Activated T-cell treated with anti-CD3 and anti-CD28 coated beads, Interleukin-2, amount 50 U/mL, for 24 hours (primary cell): ENCODE measurements around the gene FNIP1.
"Not testable (repeated sequence)": the region's sequence is repeated elsewhere in the genome, so short reads cannot be mapped to it uniquely, and the experiment has no call there.

Experiments
- DNase-seq: peaks from one replicate; pipeline ENCODE4 v3.0.0-alpha.2; 2020
- H3K27ac Mint-ChIP-seq: 2 replicates; pipeline ENCODE4 v1.8.0; 2020; ENCODE audit warnings: mild to moderate bottlenecking, mixed read lengths
- H3K27me3 Mint-ChIP-seq: 2 replicates; pipeline ENCODE4 v1.8.0; 2020; ENCODE audit warnings: mixed read lengths
- H3K36me3 Mint-ChIP-seq: 2 replicates; pipeline ENCODE4 v1.8.0; 2020; ENCODE audit warnings: low read depth, mixed read lengths
- H3K4me1 Mint-ChIP-seq: 2 replicates; pipeline ENCODE4 v1.8.0; 2020; ENCODE audit warnings: low read depth, mixed read lengths
- H3K4me3 Mint-ChIP-seq: 2 replicates; pipeline ENCODE4 v1.8.0; 2020; ENCODE audit warnings: mild to moderate bottlenecking, moderate library complexity, mixed read lengths
- H3K9me3 Mint-ChIP-seq: 2 replicates; pipeline ENCODE4 v1.8.0; 2020; ENCODE audit warnings: mixed read lengths

FNIP1 gene

DNA sequence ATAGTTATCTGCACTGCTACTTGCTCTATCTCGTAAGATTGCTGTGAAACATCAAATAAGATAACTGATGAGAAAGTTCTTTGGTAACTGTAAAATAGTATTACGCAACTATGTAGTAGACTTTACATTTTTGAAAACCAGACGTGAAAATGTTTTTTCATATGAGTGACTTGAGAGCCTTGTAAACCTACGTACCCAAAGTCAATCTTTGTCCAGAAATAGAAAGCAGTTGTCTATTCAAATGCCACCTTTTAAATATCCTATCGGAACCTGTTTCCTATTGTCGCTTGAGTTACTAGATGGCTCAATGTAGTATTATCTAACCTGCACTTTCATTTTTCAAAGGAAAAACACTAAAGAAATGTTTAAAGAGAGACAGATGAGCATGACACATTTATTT is 1.6 kb downstream of the FNIP1 start:
- Mint-ChIP-seq H3K4me3 (peak overlapping the region; percentile 98), H3K36me3 (peaks cover 31% of the 10 kb centered on the region), H3K27me3 (no peaks in the 10 kb centered on the region), H3K27ac (peak overlapping the region; percentile 71), H3K4me1 (peaks cover 58% of the 10 kb centered on the region), H3K9me3 (no peaks in the 10 kb centered on the region)
- DNase-seq, result no peak

DNA sequence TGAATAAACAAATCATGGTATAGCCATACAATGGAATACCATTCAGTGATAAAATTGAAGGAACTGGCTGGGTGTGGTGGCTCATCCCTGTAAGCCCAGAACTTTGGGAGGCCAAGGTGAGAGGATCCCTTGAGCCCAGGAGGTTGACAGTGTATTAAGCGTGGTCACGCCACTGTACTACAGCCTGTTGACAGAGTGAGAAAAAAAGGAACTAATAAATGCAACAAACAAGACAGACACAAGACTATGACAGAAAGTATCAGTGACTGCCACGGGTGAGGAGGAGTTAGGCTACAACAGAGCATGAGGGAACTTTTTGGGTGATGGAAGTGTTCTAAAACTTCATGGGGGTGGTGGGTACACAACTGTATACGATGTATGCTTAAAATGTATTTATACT is 2.2 kb downstream of the FNIP1 start:
- H3K36me3 Mint-ChIP-seq, result peaks cover 33% of the 10 kb centered on the region
- H3K4me1 Mint-ChIP-seq, result peaks cover 61% of the 10 kb centered on the region
- H3K27me3 Mint-ChIP-seq, result no peaks in the 10 kb centered on the region
- H3K27ac Mint-ChIP-seq, result peak overlapping the region; percentile 19
- H3K9me3 Mint-ChIP-seq, result no peaks in the 10 kb centered on the region
- peak overlapping the region; percentile 34 for H3K4me3 Mint-ChIP-seq
- DNase-seq, result no peak

DNA sequence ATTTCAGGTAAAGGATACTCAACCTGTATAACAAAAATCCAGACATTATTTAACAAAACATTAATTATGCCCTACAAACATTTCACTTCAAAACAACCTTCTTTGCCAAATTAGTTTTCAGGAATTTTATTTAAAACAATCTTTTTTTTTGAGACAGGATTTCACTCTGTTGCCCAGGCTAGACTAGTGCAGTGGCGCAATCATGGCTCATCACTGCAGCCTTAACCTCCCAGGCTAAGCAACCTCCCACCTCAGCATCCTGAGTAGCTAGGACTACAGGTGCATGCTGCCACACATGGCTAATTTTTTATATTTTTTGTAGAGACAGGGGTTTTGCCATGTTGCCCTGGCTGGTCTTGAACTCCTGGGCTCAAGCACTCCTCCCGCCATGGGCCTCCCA is 3.9 kb downstream of the FNIP1 start:
- H3K27ac Mint-ChIP-seq, result no peak overlapping the region

DNA sequence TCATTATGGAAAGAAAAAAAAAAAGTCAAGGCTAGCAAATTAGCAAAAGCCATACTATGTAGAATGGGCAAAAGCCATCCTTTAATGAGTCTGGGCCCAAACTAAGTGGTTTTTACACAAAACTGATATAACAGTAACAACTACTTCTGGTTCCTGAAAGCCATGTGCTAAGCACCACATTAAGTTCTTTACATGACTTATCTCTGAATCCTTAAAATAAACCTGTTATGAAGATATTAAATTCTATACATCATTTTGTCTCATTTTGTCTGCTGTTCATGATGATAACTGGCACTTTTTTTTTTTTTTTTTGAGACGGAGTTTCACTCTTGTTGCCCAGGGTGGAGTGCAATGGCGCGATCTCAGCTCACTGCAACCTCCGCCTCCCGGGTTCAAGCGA is 5.0 kb downstream of the FNIP1 start:
- Mint-ChIP-seq H3K27me3 (no peaks in the 10 kb centered on the region), H3K36me3 (peaks cover 33% of the 10 kb centered on the region), H3K4me1 (peaks cover 68% of the 10 kb centered on the region), H3K27ac (no peak overlapping the region), H3K9me3 (no peaks in the 10 kb centered on the region), H3K4me3 (no peak overlapping the region)
- DNase-seq, result no peak

More for the DNA sequence above, 3.9 kb downstream of the FNIP1 start:
- Mint-ChIP-seq H3K4me1 (peaks cover 67% of the 10 kb centered on the region), H3K4me3 (no peak overlapping the region), H3K36me3 (peaks cover 33% of the 10 kb centered on the region), H3K9me3 (no peaks in the 10 kb centered on the region), H3K27me3 (no peaks in the 10 kb centered on the region)
- DNase-seq, result no peak

DNA sequence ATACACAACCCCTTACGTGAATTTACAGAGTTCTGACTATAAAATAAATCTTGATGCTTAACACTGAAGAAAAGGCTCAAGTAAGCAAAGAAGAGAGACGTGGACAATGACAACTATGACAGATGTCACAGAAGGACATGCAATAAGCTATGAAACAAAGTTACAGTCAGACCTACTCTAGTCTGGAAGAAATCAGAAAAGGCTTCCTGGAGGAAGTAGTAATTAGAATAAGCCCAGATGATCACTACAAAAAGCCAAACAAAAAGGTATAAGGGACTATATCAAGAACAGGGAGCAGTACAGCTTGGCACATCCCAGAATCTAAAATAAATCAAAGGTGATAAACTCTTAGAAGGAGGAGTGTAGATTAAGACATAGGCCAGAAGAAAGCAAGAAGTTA is 6.3 kb downstream of the FNIP1 start:
- Mint-ChIP-seq H3K27me3 (no peaks in the 10 kb centered on the region), H3K27ac (no peak overlapping the region), H3K4me1 (peaks cover 70% of the 10 kb centered on the region), H3K4me3 (no peak overlapping the region), H3K9me3 (no peaks in the 10 kb centered on the region), H3K36me3 (peaks cover 24% of the 10 kb centered on the region)
- no peak for DNase-seq

DNA sequence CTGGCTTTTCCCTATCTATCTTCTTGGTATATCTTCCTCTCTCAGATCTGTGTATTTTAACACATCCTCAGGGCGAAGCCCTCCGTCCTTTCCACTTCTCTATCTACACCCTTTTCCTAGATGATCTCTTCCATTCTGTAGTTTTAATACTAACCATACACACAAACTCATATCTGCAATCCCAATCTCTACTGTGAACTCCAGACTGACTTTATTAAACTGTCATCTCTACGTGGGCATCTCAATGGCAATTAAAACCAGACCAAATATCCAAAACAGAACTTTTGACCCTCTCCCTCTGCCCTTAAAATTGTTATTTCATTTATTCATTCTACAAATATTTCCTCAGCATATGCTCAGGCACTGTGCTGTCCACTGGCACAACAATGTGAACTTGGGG is 7.1 kb downstream of the FNIP1 start:
- Mint-ChIP-seq H3K4me3 (no peak overlapping the region), H3K9me3 (no peaks in the 10 kb centered on the region), H3K27ac (no peak overlapping the region), H3K27me3 (no peaks in the 10 kb centered on the region), H3K36me3 (peaks cover 20% of the 10 kb centered on the region), H3K4me1 (peaks cover 63% of the 10 kb centered on the region)
- no peak for DNase-seq

DNA sequence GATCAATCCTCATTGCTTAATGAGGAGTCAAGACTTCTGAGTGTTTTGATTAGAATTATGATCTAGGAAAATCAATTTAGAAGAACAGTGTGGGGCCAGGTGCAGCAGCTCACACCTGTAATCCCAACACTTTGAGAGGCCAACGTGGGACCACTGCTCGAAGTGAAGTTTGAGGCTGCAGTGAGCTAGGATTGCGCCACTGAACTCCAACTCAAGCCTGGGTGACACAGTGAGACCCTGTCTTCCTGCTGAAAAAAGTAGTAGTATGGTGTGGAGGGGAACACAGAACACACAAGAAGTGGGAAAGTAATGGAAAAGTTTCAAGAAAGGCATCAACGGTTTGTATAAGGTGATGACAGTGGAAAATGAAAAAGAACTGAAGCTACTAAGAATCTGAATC is 9.1 kb downstream of the FNIP1 start:
- peaks cover 54% of the 10 kb centered on the region for H3K4me1 Mint-ChIP-seq
- no peaks in the 10 kb centered on the region for H3K9me3 Mint-ChIP-seq
- H3K4me3 Mint-ChIP-seq, result no peak overlapping the region
- no peak for DNase-seq
- peaks cover 13% of the 10 kb centered on the region for H3K36me3 Mint-ChIP-seq
- no peaks in the 10 kb centered on the region for H3K27me3 Mint-ChIP-seq
- H3K27ac Mint-ChIP-seq, result no peak overlapping the region

DNA sequence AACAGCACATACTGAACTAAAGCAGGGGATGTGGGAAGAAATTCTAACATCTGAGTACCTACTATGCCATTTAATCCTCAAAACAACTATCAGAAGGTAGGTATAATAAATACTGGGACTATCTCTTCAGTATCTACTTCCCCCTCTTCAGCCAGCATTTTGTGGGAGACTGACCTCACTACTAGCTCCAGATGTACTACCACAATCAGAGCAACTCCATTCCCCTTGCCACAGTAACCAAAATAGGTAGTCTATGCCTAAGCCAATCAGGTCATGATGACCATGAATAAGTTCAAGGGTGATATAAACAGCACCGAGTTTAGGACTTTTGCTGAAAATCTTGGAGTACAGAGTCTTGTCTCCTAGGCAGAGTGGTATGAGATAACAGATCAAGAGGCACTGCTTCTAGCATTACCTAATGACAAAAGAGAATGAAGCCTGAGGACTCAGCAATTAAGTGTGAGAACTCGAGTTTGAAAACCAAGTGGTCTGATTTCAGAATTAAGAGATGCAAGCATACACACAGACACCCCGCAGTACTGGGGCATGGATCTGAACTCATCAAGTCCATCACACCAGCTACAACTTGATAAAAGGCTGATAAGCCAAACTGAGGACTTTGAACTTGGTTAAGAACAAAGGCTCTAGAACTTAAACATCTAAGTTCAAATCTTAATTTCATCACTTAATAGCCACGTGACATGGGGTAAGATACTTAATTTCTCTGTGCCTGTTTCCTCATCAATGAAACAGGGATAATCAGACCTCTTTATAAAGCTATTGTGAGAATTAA is 9.7 kb downstream of the FNIP1 start:
- Mint-ChIP-seq H3K9me3 (no peaks in the 10 kb centered on the region), H3K27me3 (no peaks in the 10 kb centered on the region), H3K27ac (no peak overlapping the region), H3K4me3 (no peak overlapping the region), H3K4me1 (peaks cover 51% of the 10 kb centered on the region), H3K36me3 (peaks cover 11% of the 10 kb centered on the region)
- DNase-seq, result no peak

DNA sequence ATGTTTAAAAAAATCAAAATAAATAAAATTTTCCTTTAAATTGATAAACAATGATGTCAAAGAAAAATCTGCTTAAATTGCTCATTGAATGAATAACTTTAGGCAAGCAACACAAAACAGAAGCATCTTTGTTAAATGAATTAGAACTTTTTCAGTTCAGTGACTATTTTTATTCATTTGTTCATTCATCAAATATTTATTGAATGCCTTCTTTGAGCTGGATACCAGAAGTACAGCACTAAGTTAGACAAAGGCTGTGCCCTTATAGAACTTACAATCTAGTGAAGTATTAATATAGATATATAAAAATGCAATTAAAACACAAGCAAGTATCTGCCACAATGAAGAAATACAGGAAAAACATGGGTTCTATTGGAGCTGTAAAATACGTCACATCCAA is 10.8 kb downstream of the FNIP1 start:
- no peak for DNase-seq
- no peaks in the 10 kb centered on the region for H3K9me3 Mint-ChIP-seq
- no peak overlapping the region for H3K27ac Mint-ChIP-seq
- peaks cover 16% of the 10 kb centered on the region for H3K36me3 Mint-ChIP-seq
- peaks cover 48% of the 10 kb centered on the region for H3K4me1 Mint-ChIP-seq
- H3K27me3 Mint-ChIP-seq, result no peaks in the 10 kb centered on the region
- no peak overlapping the region for H3K4me3 Mint-ChIP-seq

DNA sequence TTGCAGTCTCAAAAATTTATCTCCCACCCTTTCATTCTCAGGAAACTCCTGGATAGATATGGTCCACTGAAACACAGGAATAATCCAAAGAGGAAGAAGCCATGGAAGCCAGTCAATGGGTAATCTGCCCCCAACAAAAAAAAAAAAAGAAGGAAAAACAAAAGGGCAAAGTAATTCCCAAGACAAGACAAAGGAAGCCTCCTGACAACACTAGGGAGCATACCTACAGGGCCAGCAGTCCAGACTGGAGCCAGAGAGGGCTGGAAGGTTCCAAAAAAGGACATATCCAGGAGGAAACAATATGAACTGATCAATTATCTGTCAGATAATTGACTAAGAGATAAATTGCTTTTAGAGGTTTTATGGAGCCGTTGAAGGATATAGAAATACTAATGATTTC is 12.9 kb downstream of the FNIP1 start:
- H3K36me3 Mint-ChIP-seq, result peaks cover 13% of the 10 kb centered on the region
- no peak for DNase-seq
- no peaks in the 10 kb centered on the region for H3K27me3 Mint-ChIP-seq
- no peaks in the 10 kb centered on the region for H3K9me3 Mint-ChIP-seq
- H3K4me3 Mint-ChIP-seq, result no peak overlapping the region
- peaks cover 41% of the 10 kb centered on the region for H3K4me1 Mint-ChIP-seq
- H3K27ac Mint-ChIP-seq, result no peak overlapping the region

DNA sequence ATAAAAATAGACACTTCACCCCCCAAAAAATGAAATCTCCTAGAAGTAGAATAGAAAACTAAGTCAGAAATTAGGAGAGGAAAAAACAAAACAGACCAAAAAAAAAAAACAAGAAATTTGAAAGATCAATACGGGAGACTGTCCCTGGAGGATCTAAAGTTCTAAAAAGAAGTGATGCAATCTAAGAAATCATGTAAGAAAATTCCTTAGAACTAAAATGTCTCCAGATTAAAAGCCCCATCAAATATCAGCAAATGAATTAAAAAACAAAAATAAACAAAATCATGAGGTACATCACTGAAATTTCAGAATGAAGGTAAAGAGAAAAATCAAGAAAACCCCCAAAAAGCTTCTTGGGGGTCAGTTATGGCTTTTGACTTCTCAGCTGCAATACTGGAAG is 13.5 kb downstream of the FNIP1 start:
- Mint-ChIP-seq H3K4me3 (no peak overlapping the region), H3K4me1 (peaks cover 40% of the 10 kb centered on the region), H3K9me3 (no peaks in the 10 kb centered on the region), H3K36me3 (peaks cover 13% of the 10 kb centered on the region), H3K27ac (no peak overlapping the region), H3K27me3 (no peaks in the 10 kb centered on the region)
- DNase-seq, result no peak

DNA sequence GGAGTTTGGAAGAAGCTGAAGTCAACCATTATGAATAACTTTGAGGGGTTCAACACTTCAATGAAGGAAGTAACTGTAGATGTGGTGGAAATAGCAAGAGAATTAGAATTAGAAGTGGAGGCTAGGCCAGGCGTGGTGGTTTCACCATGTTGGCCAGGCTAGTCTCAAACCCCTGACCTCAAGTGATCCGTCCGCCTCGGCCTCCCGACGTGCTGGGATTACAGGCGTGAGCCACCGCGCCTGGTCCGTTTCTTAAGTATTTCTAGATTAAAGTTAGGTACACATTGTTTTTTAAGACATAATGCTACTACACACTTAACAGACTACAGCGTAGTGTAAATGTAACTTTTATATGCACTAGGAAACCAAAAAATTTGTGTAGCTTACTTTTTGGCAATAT is 14.1 kb downstream of the FNIP1 start:
- DNase-seq, result no peak
- Mint-ChIP-seq H3K9me3 (no peaks in the 10 kb centered on the region), H3K4me3 (no peak overlapping the region), H3K27me3 (no peaks in the 10 kb centered on the region), H3K36me3 (peaks cover 13% of the 10 kb centered on the region), H3K4me1 (peaks cover 39% of the 10 kb centered on the region), H3K27ac (no peak overlapping the region)

DNA sequence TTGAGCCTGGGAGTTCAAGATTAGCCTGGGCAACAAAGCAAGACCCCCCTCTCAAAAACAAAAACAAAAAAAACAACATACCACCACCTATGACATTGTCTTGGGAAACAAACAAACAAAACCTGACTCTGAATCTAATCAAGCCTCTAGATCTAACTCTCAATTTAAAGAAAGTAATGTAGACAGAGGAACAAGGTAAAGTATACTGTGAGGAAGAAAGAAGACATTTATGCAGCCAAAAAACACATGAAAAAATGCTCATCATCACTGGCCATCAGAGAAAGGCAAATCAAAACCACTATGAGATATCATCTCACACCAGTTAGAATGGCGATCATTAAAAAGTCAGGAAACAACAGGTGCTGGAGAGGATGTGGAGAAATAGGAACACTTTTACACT is 18.7 kb downstream of the FNIP1 start:
- not testable (repeated sequence) for H3K9me3 Mint-ChIP-seq, H3K27me3 Mint-ChIP-seq, H3K27ac Mint-ChIP-seq, DNase-seq, H3K4me3 Mint-ChIP-seq
- Mint-ChIP-seq H3K4me1 (peaks cover 36% of the 10 kb centered on the region), H3K36me3 (peaks cover 11% of the 10 kb centered on the region)

DNA sequence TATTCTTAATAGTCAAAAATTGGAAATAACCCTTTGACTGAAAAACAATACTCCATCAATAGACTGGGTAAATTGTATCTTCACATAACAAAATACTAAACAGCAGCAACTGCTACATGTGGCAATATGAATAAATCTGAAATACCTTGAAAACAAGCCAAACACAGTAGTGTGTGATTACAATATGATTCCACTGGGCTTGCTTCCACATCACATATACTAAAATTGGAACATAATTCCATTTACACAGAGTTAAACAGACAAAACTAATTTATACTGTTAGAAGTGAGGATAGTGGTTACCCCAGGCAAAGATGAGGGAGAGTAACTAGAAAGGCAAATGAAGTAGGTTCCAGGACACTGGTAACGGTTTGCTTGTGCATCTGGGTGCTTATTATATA is 20.4 kb downstream of the FNIP1 start:
- Mint-ChIP-seq H3K27me3 (no peaks in the 10 kb centered on the region), H3K9me3 (no peaks in the 10 kb centered on the region), H3K4me3 (no peak overlapping the region), H3K4me1 (peaks cover 30% of the 10 kb centered on the region), H3K36me3 (peaks cover 2% of the 10 kb centered on the region), H3K27ac (no peak overlapping the region)
- DNase-seq, result no peak

DNA sequence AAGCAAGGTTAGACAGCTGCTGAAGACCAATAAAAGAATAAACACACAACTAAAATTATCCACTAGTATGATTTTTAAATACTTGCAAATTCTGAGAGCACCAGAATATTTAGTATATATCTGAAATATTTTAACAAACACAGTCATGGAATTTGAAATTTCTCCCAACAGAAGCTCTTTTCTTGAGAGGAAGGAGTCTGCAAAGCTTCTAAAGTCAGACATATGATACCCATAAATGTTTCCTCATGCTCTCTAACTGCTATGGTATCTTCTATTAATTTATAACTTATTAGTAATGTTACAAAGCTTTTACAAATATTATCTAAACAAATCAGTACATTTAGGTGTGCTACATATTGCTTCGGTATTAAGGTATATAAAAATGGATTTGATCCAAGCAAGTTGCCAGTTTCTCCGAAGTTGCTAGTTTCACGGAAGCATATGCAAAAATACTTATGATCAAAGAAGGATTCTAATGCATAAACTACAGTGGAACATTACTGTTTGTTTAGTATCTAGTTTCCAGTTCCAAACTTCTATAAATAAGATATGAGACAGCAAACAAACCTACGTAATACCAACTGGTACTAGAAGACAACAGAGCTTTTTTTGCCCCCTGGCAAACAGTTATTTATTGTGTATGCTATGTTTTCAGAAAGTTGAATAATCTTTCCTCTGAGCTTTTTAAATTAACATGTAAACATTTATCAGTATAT is 22.0 kb downstream of the FNIP1 start:
- no peak overlapping the region for H3K4me3 Mint-ChIP-seq
- DNase-seq, result no peak
- H3K27ac Mint-ChIP-seq, result no peak overlapping the region
- no peaks in the 10 kb centered on the region for H3K9me3 Mint-ChIP-seq
- H3K36me3 Mint-ChIP-seq, result no peaks in the 10 kb centered on the region
- H3K27me3 Mint-ChIP-seq, result no peaks in the 10 kb centered on the region
- H3K4me1 Mint-ChIP-seq, result peaks cover 26% of the 10 kb centered on the region
